GM21447 (cell line): ENCODE results near the gene DGKZ.

Experiments used
- ATAC-seq: cut with Tn5 transposase; IDR thresholded peaks from one replicate; pipeline ENCODE4 v1.9.1; 2021; ENCODE audit not compliant: unreplicated experiment

DGKZ gene

GRCh38 chr11:46427364-46427763 is 80.1 kb downstream of the DGKZ start:
- no peak for ATAC-seq

GRCh38 chr11:46429717-46430116 is 82.5 kb downstream of the DGKZ start:
- no peak for ATAC-seq
